Left cardiac atrium (tissue), 4 donors: Measurements from ENCODE around the gene MBD6. TPM values are rescaled to one million over a fixed set of nuclear protein-coding genes. Genes with fewer than 3 reads are reported as not detected.
"Not testable (repeated sequence)": the region's sequence is repeated elsewhere in the genome, so short reads cannot be mapped to it uniquely, and the experiment has no call there.

Experiments
- ATAC-seq, 2 donors: fragments of 200-7000 bp; cut with Tn5 transposase; one replicate each; pipeline ENCODE4 v1.9.1; 2020; ENCODE audit warnings: mild to moderate bottlenecking in 2 of 2, moderate library complexity in 2 of 2
- DNase-seq: peaks from one replicate; pipeline ENCODE4 v3.0.0-alpha.2; 2020
- intact Hi-C, 2 donors: fragments of 100-400 bp; cut with DNase I; formaldehyde crosslinking; loops; one replicate each; pipeline versions ENCODE4 v1.14.1 to v1.15.1; 2022 to 2023
- total RNA-seq, 2 donors: library from RNA; stranded (reverse); fragmentation: NEBNext Ultra II Directional; extraction: Animal tissue kit (Norgen Biotek cat#: 25700); gene quantifications; one replicate each; pipeline ENCODE4 v1.2.1, GENCODE V29; 2021
- donor health status: DM: no; HTN: yes; CAD: no.
- donor health status: DM: no; HTN: yes; CAD: no; lungs with severe emphysema.
- donor health status: DM: yes; HTN: yes; CAD: no.
- donor health status: Dilated cardiomyopathy.

MBD6 gene
- total RNA-seq, 2 donors from 2014 or later: 35.7 to 41.5 TPM

DNA sequence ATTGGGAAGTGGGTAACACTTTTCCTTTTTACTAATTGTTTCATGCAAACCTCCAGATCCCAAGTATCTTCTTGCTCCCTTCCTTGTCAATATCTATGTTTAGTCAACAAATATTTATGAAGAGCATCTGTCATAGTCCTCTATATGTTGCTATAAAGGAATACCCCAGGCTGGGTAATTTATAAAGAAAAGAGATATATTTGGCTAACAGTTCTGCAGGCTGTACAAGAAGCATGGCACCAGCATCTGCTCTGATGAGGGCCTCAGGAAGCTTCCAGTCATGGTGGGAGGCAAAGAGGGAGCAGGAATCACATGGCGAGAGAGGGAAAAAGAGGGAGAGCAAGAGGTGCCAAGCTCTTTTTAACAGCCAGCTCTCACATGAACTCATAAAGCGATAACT, 31.8 kb downstream of the MBD6 start:
- ATAC-seq: no peak

DNA sequence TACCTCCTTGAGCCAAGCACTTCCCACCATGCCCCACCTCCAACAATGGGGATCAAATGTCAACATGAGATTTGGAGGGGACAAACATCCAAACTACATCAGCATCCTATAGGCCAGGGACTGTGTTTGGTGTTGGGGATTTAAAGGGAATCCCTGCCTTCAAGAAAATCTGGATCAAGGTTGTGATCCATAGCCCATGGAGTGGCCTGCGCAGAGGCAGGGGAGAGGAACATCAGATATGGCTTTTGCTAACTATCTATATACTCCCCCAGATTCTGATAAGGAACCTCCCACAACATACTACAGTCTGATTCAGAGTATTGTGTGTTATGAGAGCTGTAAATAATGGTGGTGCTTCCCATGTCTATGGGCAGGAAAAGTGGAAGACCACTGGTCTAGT, 32.3 kb downstream of the MBD6 start:
- no peak for DNase-seq
- intact Hi-C loops: no loop called here
- ATAC-seq: no peak

More for the DNA sequence above, 31.8 kb downstream of the MBD6 start:
- intact Hi-C loops: no loop called here
- no peak for DNase-seq

DNA sequence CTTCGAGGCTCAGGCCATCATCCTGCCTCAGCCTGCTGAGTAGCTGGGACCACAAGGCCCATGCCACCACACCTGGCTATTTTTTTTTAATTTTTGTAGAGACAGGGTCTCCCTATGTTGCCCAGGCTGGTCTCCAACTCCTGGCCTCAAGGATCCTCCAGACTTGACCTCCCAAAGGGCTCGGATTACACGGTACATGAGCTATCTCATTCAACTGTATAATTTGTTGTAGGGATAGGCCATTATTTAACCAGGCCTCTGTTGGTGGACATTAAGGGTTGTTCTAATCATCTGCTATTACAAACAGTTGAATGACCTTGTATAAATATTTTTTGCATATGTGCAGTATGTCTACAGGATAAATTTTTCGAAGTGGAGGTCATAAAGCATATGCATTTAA, 36.2 kb downstream of the MBD6 start:
- DNase-seq (no peak), ATAC-seq (no peak)
- intact Hi-C loops: no loop called here

DNA sequence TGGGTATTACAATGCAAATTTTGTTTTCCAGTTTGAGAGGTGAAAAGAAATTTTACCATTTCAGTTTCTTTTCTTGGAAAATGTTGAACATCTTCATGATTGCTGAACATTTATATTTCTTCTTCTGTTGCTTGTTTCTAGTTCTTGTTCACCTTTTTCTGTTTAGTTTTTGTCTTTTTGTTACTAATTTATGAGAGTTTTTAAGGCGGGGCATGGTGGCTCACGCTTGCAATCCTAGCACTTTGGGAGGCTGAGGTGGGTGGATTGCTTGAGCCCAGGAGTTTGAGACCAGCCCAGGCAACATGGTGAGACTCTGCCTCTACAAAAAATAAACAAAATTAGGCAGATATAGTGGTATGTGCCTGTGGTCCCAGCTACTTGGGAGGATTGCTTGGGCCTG, 37.9 kb downstream of the MBD6 start:
- ATAC-seq (no peak), DNase-seq (no peak)
- intact Hi-C loops: no loop called here

DNA sequence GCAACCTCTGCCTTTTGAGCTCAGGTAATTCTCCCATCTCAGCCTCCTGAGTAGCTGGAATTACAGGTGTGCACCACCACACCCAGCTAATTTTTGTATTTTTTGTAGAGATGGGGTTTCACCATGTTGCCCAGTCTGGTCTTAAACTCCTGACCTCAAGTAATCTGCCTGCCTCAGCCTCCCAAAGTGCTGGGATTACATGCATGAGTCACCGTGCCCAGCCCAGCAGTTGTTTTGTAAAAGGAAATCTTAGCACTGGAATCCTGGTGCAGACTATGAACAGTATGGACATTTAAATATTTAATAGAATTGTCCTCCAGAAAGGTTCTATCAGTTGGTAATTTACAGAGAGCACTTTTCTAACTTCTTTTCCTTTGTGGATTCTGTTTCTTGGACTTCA, 38.5 kb downstream of the MBD6 start:
- intact Hi-C loops, DNase-seq, ATAC-seq: not testable (repeated sequence)

DNA sequence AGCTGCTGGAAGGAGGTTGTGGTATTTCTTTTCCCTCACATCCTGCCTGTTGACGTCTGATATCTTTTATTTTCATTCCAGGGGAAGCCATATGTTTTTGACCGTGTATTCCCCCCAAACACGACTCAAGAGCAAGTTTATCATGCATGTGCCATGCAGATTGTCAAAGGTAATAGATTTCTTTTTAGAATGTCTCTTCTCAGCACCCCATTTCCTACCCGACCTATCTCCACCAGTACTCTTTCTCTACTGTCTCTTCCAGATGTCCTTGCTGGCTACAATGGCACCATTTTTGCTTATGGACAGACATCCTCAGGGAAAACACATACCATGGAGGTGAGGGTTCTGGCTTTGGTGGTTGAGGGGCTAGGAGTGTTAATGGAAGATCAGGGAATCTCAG, 40.7 kb downstream of the MBD6 start:
- no peak for DNase-seq
- intact Hi-C loops: no loop called here
- no peak for ATAC-seq

DNA sequence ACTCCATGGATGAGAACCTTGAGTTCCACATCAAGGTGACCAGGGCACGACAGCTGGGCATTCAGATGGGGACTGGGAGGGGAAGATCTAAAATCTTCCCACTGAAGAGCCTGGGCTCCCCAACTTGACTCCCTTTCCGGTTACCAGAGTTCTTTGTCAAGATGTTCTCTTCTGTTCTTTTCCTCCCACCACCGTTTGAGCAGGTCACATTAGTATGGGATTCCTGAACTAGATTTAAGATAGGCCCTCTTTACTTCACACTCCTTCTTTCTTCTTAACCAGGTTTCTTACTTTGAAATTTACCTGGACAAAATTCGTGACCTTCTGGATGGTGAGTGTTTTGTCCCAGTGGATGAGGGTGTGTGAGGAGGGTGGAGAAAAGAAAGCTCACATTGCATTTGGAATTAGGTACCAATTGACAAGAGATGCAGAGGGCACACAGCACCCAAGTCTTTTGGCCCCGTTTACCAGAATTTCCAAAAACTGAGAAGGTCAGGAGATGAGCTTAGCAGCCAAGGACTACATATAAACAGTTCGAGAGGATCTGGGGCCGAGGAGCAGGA, 41.6 kb downstream of the MBD6 start:
- intact Hi-C loops: no loop called here
- ATAC-seq: no peak
- no peak for DNase-seq

DNA sequence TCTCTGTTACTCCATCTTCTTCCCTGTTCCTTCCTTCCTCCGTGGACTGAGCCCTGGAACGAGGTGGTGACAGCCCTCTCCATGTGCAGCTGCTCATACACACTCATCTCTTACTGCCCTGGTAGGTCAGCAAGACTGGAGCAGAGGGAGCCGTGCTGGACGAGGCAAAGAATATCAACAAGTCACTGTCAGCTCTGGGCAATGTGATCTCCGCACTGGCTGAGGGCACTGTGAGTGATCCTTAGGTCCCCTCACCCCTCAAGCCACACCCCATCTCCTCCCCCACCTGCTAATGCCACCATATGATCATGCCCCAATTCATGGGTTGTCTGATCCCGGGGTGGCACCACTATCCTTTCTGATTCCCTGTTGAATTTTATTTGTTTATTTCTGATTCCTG, 46.2 kb downstream of the MBD6 start:
- DNase-seq: no peak
- intact Hi-C loops: no loop called here
- ATAC-seq: no peak

DNA sequence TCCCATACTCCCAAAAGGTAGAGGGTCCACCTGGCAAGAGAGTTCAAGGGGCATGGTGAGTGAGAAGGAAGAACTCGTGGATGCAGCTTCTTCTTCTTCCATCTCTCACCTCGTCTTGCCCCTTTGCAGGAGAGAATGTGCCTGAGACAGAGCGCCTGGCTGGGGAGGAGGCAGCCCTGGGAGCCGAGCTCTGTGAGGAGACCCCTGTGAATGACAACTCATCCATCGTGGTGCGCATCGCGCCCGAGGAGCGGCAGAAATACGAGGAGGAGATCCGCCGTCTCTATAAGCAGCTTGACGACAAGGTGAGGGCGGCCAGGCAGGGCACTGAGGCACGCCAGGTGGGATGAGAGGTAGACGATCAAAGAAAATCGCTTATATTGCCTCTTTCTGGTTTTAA, 47.2 kb downstream of the MBD6 start:
- DNase-seq: no peak
- intact Hi-C loops: no loop called here
- no peak for ATAC-seq

DNA sequence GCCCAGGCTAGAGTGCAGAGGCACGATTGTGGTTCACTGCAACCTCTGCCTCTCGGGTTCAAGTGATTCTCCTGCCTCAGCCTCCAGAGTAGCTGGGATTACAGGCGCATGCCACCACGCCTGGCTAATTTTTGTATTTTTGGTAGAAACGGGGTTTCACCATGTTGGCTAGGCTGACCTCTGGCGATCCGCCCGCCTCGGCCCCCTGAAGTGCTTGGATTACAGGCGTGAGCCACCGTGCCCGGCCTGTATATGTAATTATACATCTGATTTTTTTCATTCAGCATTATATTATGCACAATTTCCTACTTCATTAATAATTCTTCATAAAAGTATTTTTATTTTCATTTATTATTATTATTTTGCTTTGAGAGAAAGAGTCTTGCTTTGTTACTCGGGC, 47.8 kb downstream of the MBD6 start:
- DNase-seq, ATAC-seq, intact Hi-C loops: not testable (repeated sequence)

DNA sequence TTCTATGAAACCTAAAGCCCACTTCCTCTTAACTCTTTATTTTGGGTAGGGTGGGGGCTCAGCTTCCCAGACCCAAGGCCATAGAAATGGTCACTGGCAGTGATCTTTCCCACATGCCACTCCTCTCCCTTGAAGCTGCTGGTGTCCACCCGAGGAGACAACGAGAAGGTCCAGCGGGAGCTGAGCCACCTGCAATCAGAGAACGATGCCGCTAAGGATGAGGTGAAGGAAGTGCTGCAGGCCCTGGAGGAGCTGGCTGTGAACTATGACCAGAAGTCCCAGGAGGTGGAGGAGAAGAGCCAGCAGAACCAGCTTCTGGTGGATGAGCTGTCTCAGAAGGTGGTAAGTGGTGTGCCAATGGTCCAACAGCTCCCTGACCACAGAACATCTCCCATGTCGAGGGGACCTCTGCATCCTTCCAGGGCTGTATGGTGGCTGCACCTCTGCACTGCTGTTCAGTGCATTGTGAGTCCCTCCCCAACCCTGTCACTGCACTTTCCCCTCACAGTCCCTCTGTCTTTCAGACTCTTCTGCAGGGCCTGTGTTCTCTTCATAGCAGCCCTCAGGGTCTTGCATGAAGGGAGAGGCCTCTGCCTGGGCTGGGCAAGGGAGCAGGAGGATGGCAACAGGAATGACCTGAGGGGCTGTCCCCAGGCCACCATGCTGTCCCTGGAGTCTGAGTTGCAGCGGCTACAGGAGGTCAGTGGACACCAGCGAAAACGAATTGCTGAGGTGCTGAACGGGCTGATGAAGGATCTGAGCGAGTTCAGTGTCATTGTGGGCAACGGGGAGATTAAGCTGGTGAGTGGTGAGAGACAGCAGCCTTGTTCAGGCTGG, 49.5 kb downstream of the MBD6 start:
- ATAC-seq: no peak
- DNase-seq: no peak

DNA sequence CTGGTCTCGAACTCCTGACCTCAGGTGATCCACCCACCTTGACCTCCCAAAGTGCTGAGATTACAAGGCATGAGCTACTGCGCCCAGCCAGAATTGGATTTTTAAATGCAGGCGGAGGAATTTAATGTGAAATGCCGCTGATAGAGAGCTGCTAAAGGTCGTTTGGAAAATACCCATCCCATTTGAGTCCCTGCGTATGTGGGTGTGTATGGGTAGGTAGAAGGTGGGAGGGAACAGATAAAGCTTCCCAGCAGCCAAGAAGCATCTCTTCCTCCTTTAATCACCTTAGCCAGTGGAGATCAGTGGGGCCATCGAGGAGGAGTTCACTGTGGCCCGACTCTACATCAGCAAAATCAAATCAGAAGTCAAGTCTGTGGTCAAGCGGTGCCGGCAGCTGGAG, 52.2 kb downstream of the MBD6 start:
- DNase-seq (no peak), ATAC-seq (no peak)
- intact Hi-C loops: no loop called here

More for the DNA sequence above, 49.5 kb downstream of the MBD6 start:
- intact Hi-C loops: no loop called here

DNA sequence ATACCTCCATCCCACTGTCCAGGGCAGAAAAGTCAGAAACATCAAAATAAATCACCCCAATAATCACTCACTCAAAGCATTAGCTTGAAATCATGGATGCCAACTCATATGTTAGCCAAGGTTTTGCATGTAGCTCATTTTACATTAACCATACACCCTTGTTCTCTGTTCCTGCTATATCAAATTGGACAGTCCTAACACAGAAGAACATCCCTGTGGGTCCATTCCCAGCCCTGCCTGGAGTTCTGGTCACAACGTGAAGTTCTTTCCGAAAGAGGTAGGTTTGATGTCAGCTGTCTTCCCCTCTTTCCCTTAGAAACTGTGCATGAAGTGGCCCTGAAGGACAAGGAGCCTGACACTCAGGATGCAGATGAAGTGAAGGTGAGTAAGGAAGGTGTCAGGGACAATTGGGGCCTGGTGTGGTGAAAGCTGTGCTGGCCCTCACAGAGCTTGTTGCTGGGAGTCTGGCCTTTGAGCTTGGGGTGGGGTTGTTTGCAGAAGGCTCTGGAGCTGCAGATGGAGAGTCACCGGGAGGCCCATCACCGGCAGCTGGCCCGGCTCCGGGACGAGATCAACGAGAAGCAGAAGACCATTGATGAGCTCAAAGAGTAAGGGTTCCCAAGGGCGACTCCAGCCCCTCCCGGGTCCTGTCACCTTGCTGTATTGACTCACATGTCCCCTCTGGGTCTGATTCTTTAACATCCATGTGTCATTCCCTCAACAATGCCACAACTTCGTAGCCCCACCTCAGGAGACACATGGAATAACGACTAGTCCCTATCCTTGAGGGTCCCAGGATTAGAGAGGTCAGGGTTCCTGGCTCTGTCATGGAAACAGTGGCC, 53.4 kb downstream of the MBD6 start:
- no peak for DNase-seq
- intact Hi-C loops: no loop called here
- ATAC-seq: no peak

DNA sequence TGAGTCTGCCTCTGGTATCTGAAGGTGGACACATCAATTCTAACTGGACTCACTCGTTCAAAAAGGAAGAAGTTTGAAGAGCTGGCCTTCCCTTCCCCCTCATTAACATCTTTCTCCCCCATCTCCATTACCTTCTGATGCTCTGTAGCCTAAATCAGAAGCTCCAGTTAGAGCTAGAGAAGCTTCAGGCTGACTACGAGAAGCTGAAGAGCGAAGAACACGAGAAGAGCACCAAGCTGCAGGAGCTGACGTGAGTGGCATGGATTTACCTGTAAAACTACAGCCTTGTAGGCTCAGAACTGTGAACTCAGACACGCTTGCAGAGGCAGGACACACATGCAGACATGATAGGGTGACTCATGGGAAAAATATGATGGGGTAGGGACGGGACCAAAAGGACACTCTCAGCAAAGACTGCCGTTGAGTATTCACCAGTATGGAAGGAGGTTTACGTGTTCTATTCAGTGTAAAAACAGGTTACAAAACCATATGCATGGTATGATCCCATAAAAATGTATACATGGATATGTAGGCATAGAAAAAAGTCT, 54.1 kb downstream of the MBD6 start:
- intact Hi-C loops: no loop called here

DNA sequence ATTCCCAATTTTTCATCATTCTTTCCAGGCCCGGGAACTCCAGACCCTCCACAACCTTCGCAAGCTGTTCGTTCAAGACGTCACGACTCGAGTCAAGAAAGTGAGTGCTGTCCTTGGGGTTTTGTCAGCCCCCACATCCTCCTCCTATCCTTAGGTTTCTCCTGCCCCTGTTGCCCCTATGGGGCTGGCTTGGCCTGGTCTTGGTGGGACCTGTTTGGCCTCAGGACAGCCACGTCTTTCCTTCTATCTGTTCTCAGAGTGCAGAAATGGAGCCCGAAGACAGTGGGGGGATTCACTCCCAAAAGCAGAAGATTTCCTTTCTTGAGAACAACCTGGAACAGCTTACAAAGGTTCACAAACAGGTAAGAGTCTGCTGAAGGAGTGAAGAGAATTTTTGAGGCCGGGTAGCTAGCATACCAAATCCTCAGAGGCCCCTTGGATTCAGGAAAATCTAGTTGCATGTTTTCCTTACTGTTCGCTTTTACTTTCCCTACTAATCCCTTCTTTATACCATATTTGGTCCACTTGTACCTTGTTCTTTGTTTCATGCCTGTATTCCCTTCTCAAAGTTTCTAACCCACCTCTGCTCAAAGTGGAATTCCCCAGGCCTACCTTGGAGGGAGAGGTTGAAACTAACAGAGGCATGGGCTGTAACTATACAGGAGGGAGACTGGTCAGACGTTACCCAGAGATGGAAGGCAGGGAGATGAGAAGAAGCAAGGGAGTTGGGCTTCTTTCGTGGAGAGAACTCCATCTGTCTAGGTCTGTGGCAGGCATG, 55.5 kb downstream of the MBD6 start:
- intact Hi-C loops: no loop called here
- no peak for DNase-seq

More for the DNA sequence above, 54.1 kb downstream of the MBD6 start:
- ATAC-seq (no peak), DNase-seq (no peak)

DNA sequence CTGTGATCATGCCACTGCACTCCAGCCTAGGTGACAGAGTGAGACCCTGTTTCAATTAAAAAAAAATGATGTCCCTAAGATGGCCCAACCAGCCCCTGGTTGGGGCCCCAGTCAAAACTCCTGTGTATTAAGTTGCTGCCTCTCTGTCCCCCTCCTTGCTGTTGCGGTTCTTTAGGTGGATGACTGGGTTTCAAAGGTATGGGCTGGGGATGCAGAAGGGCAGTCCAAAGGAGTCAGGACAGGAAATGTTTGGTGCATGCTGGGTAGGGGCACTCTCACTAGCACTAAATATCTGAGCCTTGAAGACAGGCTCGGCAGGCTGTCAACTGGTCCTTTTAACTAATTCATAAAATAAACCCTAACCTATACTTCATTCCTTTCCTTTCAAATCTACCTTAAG, 56.4 kb downstream of the MBD6 start:
- DNase-seq (no peak), ATAC-seq (no peak)
- intact Hi-C loops: no loop called here

More for the DNA sequence above, 55.5 kb downstream of the MBD6 start:
- no peak for ATAC-seq
